ENCODE measurements around the gene GPX4.

- TF ChIP-seq, protein P1, sequence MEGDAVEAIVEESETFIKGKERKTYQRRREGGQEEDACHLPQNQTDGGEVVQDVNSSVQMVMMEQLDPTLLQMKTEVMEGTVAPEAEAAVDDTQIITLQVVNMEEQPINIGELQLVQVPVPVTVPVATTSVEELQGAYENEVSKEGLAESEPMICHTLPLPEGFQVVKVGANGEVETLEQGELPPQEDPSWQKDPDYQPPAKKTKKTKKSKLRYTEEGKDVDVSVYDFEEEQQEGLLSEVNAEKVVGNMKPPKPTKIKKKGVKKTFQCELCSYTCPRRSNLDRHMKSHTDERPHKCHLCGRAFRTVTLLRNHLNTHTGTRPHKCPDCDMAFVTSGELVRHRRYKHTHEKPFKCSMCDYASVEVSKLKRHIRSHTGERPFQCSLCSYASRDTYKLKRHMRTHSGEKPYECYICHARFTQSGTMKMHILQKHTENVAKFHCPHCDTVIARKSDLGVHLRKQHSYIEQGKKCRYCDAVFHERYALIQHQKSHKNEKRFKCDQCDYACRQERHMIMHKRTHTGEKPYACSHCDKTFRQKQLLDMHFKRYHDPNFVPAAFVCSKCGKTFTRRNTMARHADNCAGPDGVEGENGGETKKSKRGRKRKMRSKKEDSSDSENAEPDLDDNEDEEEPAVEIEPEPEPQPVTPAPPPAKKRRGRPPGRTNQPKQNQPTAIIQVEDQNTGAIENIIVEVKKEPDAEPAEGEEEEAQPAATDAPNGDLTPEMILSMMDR (IDR thresholded peaks at IDR 0.05): no peak
- no peak for TF ChIP-seq POLR2A (IDR thresholded peaks at IDR 0.05)
Observed at GRCh38 chr19:1113986-1114483, 10.2 kb downstream of the GPX4 start.

All from suprapubic skin (tissue), 3 donors.